GM12878 (cell line): ENCODE measurements around the gene DNAH2. TPM values are rescaled to one million over a fixed set of nuclear protein-coding genes. Genes with fewer than 3 reads are reported as not detected.

ENCODE experiments used
- BCL11A ChIP-seq: IDR thresholded peaks from 2 replicates; pipeline ENCODE4 v1.6.1; 2011; ENCODE audit warnings: low read depth, low read length
- ELK1 ChIP-seq: IDR thresholded peaks from 2 replicates; pipeline ENCODE4 v1.6.1; 2012; ENCODE audit warnings: low read depth, low read length, improper control_type of control experiment
- GATAD2B ChIP-seq: fragments of 450-650 bp; conservative IDR thresholded peaks from 2 replicates; pipeline ENCODE4 v1.6.1; 2017; ENCODE audit warnings: low read depth, mild to moderate bottlenecking, moderate library complexity
- MTA2 ChIP-seq: fragments of 450-650 bp; IDR thresholded peaks from 2 replicates; pipeline ENCODE4 v1.6.1; 2016; ENCODE audit warnings: low read depth, mild to moderate bottlenecking, moderate library complexity
- NR2F1 ChIP-seq: fragments of 450-650 bp; conservative IDR thresholded peaks from 2 replicates; pipeline ENCODE4 v1.6.1; 2017; ENCODE audit warnings: mild to moderate bottlenecking
- POLR2A ChIP-seq: IDR thresholded peaks from 2 replicates; pipeline ENCODE4 v1.6.1; 2011; ENCODE audit warnings: low read depth, mild to moderate bottlenecking, low read length
- REST ChIP-seq: IDR thresholded peaks from 2 replicates; pipeline ENCODE4 v1.6.1; 2012; ENCODE audit warnings: mild to moderate bottlenecking, low read depth, low read length
- YY1 ChIP-seq: IDR thresholded peaks from 2 replicates; pipeline ENCODE4 v1.6.1; 2011; ENCODE audit warnings: low read depth, mild to moderate bottlenecking, low read length
- ZNF592 ChIP-seq: fragments of 450-650 bp; IDR thresholded peaks from 2 replicates; pipeline ENCODE4 v1.6.1; 2017; ENCODE audit warnings: mild to moderate bottlenecking, moderate library complexity
- ZNF622 ChIP-seq: fragments of 450-650 bp; IDR thresholded peaks from 2 replicates; pipeline ENCODE4 v1.6.1; 2017; ENCODE audit warnings: mild to moderate bottlenecking, inconsistent platforms
- polyA plus RNA-seq, 11 experiments: library from polyadenylated mRNA; depleted of rRNA in 4 of 11; unstranded in 6 of 11; stranded (reverse) in 5 of 11; fragments of >200 nt; fragmentation: Nextera tagmentation in 4 of 11; fragmentation: Illumina TruSeq in 1 of 11; extraction: Ambion mirVana in 4 of 11; extraction: Trizol in 1 of 11; gene quantifications; 1 replicate in 1 of 11; 2 replicates in 10 of 11; pipeline versions ENCODE4 v1.2.1 to v1.2.3, GENCODE V29; 2011 to 2016; ENCODE audit warnings: inconsistent platforms in 2 of 11, missing spikeins in 2 of 11, low read depth in 1 of 11
- total RNA-seq, 4 experiments: library from RNA; depleted of rRNA in 3 of 4; stranded (reverse); fragments of >200 nt in 3 of 4; fragmentation: Illumina TruSeq in 1 of 4; extraction: Trizol in 1 of 4; gene quantifications; 2 replicates each; pipeline versions ENCODE4 v1.2.1 to v1.2.3, GENCODE V29; 2013 to 2021
- TF ChIP-seq, protein P1 (sequence below): fragments of 450-650 bp; IDR thresholded peaks from 2 replicates; pipeline ENCODE4 v1.6.1; 2017; ENCODE audit warnings: mild to moderate bottlenecking
- TF ChIP-seq, protein P2 (sequence below): fragments of 450-650 bp; formaldehyde crosslinking; IDR thresholded peaks from 2 replicates; pipeline ENCODE4 v1.5.0; 2022; ENCODE audit warnings: mild to moderate bottlenecking, missing genetic modification characterization
- TF ChIP-seq, protein P3 (sequence below): IDR thresholded peaks from 2 replicates; pipeline ENCODE4 v1.6.1; 2011; ENCODE audit warnings: borderline replicate concordance, low read depth, mild to moderate bottlenecking, moderate library complexity, mixed read lengths, low read length; ENCODE audit not compliant: insufficient read depth; ENCODE audit errors: extremely low read length

Gene DNAH2
- total and polyA plus RNA-seq, 10 of the 15 experiments (the other 5 are each of a cell fraction or from before 2014, with no cell fraction given): not detected

- TF ChIP-seq REST: 0 out of 2 replicates have a peak, but pooled peaks have one; percentile 18
- TF ChIP-seq ZNF622: no peak
- TF ChIP-seq, protein P1, sequence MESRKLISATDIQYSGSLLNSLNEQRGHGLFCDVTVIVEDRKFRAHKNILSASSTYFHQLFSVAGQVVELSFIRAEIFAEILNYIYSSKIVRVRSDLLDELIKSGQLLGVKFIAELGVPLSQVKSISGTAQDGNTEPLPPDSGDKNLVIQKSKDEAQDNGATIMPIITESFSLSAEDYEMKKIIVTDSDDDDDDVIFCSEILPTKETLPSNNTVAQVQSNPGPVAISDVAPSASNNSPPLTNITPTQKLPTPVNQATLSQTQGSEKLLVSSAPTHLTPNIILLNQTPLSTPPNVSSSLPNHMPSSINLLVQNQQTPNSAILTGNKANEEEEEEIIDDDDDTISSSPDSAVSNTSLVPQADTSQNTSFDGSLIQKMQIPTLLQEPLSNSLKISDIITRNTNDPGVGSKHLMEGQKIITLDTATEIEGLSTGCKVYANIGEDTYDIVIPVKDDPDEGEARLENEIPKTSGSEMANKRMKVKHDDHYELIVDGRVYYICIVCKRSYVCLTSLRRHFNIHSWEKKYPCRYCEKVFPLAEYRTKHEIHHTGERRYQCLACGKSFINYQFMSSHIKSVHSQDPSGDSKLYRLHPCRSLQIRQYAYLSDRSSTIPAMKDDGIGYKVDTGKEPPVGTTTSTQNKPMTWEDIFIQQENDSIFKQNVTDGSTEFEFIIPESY: no peak
- no peak for TF ChIP-seq NR2F1
- 0 out of 2 replicates have a peak, but pooled peaks have one; percentile 15 for TF ChIP-seq GATAD2B
- TF ChIP-seq YY1: peak; percentile 100
- TF ChIP-seq POLR2A: peak; percentile 100
- TF ChIP-seq ZNF592: no peak
- TF ChIP-seq ELK1: no peak
- TF ChIP-seq, protein P2, sequence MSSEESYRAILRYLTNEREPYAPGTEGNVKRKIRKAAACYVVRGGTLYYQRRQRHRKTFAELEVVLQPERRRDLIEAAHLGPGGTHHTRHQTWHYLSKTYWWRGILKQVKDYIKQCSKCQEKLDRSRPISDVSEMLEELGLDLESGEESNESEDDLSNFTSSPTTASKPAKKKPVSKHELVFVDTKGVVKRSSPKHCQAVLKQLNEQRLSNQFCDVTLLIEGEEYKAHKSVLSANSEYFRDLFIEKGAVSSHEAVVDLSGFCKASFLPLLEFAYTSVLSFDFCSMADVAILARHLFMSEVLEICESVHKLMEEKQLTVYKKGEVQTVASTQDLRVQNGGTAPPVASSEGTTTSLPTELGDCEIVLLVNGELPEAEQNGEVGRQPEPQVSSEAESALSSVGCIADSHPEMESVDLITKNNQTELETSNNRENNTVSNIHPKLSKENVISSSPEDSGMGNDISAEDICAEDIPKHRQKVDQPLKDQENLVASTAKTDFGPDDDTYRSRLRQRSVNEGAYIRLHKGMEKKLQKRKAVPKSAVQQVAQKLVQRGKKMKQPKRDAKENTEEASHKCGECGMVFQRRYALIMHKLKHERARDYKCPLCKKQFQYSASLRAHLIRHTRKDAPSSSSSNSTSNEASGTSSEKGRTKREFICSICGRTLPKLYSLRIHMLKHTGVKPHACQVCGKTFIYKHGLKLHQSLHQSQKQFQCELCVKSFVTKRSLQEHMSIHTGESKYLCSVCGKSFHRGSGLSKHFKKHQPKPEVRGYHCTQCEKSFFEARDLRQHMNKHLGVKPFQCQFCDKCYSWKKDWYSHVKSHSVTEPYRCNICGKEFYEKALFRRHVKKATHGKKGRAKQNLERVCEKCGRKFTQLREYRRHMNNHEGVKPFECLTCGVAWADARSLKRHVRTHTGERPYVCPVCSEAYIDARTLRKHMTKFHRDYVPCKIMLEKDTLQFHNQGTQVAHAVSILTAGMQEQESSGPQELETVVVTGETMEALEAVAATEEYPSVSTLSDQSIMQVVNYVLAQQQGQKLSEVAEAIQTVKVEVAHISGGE: no peak
- TF ChIP-seq MTA2: no peak
- TF ChIP-seq, protein P3, sequence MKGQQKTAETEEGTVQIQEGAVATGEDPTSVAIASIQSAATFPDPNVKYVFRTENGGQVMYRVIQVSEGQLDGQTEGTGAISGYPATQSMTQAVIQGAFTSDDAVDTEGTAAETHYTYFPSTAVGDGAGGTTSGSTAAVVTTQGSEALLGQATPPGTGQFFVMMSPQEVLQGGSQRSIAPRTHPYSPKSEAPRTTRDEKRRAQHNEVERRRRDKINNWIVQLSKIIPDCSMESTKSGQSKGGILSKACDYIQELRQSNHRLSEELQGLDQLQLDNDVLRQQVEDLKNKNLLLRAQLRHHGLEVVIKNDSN: peak; percentile 16
- TF ChIP-seq BCL11A: no peak; the same call in 1 of the 2 replicates
Observed at GRCh38 chr17:7687072-7687907, 30.3 kb upstream of the DNAH2 start, which contains the start of gene TP53 (continued).
